A204.1 (cell line): ENCODE results near the gene CCDC78.

Experiments used
- FAIRE-seq: peaks from 2 replicates; lab custom pipeline; 2012; peaks lifted over from hg19 to GRCh38; lab: Jason Lieb, UNC

Gene CCDC78

DNA sequence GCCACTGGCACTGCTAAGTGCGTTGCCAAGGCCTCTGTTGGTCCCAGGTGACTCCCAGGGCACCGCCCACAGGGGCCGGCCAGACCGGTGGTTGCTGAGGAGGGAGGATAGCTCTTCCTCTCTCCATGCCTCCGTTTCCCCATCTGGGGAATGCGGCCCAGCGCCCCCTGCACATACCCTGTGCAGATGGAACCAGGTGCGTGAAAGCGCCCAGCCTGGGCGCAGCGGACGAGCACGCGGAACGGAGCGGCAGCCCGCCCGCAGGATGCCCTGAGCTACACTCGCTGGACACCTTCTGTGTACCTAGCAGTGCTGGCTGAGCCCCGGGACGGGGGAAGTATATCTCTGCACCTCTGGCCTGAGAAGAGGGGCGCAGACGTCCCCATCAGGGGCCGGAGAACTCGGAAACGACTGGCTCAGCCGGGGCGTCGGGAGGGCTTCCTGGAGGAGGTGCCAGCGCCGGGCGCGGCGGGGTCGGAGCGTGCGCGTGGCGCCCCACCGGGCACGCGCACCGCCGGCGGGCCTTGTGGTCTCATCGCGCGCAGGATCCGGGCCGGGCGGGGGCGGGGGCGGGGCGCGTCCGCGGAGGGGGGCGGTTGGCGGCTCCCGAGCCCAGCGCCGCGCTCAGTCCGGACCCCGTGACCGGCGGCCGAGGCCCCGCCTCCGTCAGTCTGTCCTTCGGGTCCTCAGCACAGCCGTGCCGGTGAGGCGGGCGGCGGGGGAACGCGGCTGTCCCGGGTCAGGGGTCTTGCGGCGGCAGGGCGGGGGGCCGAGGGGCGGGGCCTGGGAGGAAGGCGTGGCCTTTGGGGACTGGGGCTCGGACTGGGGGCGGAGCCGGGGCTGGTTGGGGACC, at the start of gene CCDC78, which contains the start of gene HAGHL:
TSS of gene CCDC78 (minus strand) at position 6 of the 853 bp plus-strand sequence. CDS start 76 bp downstream, outside the sequence.
TSS of gene HAGHL (plus strand) at position 669 of the 853 bp plus-strand sequence. CDS start 404 bp downstream, outside the sequence.
- no peak for FAIRE-seq

DNA sequence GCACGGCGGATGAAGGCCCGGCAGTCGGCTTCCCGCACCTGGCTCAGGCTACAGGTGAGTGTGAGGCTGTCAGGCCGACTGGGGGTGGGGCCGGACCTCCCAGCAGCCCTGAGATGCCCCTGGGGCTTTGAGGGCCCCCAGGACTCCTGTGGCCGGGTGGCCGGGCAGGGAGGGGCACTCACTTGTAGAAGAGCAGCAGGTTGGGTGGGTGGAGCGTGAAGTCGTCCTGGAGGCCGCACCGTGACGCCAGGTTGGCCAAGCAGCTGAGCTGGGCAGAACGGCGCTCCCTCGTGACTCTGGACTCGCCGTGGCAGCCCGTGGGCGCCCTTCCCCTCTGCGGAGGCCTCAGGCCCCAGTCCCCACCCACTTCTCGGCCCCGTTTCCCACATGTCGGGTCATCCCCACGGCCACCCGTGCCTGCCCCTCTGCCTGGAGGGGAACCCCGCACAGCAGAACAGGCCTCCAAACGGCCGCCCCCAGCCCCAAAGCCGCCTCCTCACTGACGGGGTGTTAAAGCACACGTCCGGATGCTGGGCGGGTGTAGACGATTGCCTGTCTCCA, 49.1 kb upstream of the CCDC78 start:
- FAIRE-seq, result no peak

DNA sequence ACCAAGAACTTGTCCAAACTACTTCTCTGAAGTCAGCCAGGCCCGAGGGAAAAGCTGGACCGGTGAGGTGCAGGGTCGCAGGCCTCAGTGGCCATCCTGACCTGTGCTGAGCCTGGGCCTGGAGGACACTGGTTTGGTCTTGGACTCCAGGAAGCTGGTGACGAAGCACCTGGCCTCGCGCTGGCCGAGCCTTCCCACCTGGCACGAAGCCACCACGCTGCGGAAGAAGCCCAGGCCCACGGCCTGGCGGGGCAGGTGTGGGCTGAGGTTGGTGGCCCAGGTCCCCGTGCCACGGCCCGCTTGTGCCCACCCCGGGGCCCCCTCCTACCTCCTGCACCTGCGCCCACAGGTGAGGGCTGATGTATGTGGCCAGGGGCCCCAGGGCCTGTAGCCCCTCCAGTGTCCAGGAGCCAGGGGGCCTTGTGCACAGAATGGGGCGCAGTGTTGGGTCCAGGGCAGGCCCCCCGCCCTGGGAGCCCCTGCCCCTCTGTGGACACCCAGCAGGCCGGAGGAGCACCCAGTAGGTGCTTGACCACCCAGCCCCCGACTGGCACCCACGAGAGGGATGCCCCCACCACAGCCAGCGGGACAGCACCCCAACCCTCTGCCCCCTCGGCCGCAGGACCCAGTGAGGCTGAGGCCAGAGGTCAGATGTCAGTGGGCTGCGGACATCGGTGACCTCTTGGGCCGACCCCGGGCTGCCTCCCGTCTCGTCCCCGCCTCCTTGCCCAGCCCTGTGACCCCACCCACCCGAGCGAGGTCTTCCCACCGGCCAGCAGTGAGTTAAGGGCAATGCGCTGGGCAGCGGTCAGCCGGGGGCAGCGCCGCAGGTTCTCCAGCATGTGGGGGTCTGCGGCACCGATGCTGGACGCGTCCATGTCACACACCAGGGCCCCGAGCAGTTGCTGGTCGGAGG, 48.1 kb upstream of the CCDC78 start:
- no peak for FAIRE-seq

DNA sequence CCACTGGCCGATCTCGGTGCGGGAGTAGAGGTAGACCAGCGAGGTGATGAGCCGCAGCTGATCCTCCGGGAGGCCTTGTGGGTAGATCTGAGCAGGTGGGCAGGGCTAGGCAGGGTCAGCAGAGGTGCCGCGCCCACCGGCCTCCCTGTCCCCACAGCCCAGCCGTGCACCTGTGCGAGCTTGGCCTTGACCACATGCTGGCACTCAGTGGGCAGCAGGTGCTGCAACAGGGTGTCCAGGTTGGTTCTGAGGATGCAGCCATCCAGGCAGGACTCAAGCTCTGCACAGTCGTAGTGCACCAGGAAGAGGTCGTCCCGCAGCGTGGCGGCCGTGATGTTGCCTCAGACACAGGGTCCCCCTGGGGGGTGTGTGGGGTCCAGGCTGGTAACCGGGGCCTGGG, 46.7 kb upstream of the CCDC78 start:
- FAIRE-seq, result no peak

DNA sequence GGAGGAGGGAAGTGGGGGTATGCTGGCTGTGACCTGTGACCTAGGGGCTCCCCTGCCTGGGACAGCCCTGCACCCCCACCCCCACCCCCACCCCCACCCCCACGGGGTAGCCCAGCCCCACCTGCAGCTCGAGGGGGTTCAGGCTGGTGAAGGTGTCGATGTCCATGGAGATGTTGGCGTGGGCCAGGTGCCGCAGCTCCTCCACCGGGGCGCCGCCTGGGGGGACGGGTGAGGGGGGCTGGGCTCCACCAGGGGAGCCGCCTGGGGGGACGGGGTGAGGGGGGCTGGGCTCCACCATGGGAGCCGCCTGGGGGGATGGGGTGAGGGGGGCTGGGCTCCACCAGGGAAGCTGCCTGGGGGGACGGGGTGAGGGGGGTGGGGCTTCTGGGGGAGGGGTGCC, 44.2 kb upstream of the CCDC78 start:
- FAIRE-seq, result no peak

DNA sequence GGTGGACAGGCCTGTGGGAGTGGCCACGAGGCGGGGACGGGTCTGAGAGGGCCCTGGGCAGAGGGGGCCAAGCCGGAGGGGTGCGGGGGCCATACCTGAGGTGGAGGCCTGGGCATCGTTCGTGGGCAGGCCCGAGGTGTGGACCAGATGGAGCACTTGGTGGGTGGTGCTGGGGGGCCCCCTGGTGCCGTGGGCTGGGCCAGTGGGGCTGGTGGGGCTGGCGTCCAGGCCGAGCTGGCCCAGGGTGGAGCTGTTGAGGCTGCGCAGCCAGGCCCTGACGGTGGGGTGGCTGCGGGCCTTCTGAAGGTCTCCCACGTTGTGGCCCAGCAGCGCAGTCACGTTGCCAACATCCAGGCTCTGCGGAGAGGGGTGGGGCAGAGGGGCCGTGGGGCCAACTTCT, 43.7 kb upstream of the CCDC78 start:
- no peak for FAIRE-seq

DNA sequence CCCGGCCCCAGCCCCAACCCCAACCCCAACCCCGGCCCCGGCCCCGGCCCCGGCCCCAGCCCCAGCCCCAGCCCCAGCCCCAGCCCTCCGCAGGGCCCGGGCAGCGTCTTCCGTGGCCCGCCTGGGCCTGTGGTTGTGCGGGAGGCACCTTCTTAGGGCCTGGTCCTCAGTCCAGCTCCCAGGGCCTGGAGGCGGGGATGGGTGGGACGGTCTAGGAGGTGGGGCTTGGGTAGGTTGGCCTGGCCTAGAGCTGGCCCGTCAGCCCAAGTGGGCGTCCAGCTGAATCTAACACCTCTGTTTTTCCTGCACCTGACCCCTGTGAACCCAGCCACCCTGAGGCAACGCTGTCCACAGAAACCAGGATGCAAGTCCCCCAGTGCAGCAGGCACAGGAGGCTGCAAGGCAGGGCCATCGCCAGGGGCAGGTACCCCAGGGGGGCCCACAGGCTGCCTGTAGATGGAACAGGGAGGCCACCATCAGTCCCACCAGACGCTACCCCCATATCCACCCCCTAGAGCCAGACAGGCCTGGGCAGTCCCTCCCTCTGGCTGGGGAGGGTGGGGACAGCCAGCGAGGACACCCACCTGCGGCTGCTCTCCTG, 43.0 kb upstream of the CCDC78 start:
- no peak for FAIRE-seq

DNA sequence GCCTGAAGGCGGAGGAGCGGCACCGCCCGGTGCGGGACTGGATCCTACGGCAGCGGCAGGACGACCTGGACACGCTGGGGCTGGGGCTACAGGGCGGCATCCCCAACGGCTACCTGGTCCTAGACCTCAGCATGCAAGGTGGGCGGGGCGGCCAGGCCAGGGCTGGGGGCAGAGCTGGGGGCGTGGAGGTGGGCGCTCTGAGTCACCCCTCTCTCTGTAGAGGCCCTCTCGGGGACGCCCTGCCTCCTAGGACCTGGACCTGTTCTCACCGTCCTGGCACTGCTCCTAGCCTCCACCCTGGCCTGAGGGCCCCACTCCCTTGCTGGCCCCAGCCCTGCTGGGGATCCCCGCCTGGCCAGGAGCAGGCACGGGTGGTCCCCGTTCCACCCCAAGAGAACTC, 42.2 kb upstream of the CCDC78 start:
- FAIRE-seq, result no peak

DNA sequence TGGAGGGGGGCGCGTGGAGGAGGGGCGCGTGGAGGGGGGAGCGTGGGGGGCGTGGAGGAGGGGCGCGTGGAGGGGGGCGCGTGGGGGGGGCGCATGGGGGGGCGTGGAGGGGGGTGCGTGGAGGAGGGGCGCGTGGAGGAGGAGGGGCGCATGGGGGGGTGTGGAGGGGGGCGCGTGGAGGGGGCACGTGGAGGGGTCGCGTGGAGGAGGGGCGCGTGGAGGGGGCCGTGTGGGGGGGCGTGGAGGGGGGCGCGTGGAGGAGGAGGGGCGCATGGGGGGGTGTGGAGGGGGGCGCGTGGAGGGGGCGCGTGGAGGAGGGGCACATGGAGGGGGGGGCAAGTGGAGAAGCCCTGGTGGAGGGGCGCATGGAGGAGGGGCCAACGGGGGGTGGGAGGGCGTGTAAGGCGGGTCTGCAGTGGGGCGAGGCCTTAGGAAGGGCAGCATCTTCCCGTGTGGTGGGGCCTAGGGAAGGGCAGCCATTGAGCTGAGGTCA, 41.5 kb upstream of the CCDC78 start:
- FAIRE-seq, result no peak

DNA sequence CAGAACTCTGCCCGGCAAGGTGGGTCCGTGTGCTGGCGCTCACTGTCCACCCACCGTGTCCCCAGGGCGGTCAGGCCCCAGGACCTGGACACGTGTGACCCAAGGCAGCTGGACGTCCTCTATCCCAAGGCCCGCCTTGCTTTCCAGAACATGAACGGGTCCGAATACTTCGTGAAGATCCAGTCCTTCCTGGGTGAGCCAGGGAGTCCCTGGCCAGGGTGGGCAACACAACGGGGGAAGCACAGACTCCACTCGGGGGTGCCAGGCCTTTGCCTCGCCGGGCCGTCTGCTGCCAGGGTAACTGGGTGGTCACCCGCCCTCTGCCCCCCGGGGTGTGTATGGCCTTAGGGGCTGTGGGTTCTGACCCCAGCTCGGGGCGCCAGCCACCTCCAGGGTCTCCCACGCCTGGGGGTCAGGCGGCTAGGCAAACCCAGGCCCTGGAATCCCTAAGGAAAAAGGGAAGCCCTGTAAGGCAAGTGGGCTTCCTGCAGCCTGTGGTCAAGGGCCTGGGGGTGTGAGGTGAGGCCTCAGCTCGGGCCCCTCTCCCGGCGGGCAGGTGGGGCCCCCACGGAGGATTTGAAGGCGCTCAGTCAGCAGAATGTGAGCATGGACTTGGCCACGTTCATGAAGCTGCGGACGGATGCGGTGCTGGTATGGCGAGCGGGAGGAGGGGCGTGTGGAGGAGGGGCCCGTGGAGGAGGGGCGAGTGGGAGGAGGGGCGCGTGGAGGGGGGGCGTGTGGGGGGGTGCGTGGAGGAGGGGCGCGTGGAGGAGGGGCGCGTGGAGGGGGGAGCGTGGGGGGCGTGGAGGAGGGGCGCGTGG, 40.8 kb upstream of the CCDC78 start:
- no peak for FAIRE-seq

DNA sequence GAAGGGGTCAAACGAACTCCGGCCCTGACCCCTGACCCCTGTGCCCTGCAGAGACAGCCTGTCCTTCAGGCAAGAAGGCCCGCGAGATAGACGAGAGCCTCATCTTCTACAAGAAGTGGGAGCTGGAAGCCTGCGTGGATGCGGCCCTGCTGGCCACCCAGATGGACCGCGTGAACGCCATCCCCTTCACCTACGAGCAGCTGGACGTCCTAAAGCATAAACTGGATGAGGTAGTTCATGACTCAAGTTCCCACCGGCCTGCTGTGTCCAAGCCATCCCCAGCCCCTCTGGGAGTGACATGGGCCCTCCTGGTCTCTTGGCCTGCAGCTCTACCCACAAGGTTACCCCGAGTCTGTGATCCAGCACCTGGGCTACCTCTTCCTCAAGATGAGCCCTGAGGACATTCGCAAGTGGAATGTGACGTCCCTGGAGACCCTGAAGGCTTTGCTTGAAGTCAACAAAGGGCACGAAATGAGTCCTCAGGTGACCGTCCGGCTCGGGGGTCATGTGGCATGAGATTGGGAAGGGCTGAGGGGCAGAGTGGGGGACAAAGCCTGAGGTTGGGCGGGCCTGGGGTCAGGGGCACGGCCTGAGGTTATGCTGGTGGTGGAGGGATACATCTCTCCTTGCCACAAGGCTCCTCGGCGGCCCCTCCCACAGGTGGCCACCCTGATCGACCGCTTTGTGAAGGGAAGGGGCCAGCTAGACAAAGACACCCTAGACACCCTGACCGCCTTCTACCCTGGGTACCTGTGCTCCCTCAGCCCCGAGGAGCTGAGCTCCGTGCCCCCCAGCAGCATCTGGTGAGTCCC, 40.0 kb upstream of the CCDC78 start:
- no peak for FAIRE-seq

DNA sequence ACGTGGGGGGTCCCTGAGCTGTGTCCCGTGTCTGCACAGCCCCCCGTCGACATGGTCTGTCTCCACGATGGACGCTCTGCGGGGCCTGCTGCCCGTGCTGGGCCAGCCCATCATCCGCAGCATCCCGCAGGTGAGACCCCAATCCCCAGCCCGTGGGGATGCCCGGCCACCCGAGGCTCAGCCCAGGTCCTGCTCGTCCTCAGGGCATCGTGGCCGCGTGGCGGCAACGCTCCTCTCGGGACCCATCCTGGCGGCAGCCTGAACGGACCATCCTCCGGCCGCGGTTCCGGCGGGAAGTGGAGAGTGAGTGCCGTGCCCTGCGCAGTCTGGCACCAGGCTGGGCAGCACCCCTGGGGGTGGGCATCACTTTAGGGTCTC, 39.2 kb upstream of the CCDC78 start:
- FAIRE-seq, result no peak

DNA sequence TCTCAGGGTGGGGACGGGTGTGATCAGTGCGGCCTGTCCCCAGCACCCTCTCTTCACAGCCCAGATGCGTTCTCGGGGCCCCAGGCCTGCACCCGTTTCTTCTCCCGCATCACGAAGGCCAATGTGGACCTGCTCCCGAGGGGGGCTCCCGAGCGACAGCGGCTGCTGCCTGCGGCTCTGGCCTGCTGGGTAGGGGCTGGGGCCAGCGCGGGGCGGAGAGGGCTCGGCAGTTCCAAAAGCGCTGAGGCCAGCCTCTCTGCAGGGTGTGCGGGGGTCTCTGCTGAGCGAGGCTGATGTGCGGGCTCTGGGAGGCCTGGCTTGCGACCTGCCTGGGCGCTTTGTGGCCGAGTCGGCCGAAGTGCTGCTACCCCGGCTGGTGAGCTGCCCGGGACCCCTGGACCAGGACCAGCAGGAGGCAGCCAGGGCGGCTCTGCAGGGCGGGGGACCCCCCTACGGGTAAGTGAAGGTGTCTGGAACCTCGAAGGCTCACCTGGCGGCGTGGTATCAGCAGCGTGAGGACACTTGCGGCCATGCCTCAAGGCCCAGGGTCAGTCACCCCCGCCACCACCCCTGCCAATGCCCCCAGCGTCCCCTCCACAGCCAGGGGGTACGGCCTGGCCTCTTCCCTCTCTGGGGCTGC, 38.7 kb upstream of the CCDC78 start:
- no peak for FAIRE-seq

DNA sequence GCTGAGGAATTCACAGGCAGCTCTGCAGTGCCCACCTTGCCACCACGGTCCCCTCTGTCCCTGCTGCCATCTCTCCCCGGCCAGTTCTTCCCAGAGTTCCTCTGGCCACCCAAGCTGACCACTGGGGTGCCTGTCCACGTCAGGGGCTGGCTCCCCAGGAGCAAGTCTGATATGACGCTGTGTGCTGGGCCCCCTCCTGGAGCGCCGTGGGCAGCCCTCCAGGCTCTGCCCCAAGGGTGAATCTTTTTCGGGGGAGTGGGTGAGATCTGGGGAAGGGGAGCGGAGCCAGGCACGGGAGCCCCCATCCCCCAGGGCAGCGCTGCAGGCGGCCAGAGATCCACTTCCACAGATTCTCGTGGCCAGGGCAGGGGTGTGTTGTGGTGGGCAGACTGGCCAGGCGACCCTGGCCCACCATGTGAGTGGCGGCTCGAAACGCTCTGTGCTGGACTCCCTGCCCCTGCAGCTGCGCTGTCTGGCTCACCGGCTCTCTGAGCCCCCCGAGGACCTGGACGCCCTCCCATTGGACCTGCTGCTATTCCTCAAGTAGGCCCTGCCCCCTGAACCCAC, 38.0 kb upstream of the CCDC78 start:
- FAIRE-seq, result no peak

DNA sequence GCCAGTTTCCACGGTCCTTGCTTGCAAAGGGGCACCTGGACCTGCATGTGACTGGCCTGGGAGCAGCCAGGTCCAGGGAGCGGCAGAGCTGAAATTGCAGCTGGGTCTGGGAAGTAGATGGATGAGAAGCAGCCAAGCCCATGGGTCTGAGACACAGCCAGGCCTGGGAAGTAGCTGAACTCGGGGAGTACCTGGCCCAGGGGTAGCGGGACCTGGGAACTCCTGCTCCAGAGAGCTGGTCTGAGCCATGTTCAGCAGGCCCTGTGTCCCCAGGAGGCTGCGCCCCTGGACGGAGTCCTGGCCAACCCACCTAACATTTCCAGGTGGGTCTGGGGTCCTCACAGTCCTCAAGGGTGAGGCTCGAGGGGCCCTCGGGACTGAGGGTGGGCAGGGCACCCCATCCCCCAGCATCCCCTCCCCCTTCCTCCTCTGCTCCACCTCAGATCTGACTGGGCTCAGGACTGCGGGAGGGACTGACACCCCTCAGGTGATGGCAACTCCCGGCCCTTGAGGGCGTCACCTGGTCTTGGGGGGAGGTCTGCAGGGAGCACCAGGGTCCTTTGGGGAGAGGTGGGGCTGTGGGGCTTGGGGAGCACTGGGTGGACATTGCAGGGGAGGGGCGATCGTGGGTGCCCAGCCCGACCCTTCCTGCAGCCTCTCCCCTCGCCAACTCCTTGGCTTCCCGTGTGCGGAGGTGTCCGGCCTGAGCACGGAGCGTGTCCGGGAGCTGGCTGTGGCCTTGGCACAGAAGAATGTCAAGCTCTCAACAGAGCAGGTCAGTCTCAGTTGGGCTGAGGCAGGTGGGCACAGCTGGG, 37.3 kb upstream of the CCDC78 start:
- FAIRE-seq, result no peak

DNA sequence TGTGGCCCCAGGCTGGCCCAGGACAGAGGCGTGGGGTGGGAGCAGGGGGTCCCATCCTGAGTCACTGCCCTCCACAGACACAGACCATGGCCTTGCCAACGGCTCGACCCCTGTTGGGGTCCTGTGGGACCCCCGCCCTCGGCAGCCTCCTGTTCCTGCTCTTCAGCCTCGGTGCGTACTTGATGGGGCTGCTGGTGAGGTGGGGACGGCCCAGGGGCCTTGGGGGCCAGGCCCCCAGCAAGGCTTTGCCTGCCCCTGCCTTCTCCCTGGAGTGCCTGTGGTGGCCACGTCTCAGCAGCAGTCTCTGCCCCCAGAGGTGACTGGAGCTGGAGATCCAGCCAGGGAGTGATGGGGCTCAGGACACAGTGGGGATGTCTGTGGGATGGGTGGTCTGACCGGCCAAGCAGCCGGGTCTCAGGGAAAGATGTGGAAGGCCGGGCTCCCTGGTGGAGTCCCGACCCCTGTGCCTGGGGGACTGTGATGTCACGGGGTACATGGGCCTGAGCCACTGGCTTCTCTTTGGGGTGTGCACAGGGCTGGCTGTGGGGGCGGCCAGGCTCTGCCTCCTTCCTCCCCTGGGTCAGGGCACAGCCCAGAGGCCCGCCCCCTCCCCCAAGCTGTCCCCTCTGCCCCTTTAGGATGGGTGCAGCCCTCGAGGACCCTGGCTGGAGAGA, 36.5 kb upstream of the CCDC78 start:
- FAIRE-seq, result no peak

DNA sequence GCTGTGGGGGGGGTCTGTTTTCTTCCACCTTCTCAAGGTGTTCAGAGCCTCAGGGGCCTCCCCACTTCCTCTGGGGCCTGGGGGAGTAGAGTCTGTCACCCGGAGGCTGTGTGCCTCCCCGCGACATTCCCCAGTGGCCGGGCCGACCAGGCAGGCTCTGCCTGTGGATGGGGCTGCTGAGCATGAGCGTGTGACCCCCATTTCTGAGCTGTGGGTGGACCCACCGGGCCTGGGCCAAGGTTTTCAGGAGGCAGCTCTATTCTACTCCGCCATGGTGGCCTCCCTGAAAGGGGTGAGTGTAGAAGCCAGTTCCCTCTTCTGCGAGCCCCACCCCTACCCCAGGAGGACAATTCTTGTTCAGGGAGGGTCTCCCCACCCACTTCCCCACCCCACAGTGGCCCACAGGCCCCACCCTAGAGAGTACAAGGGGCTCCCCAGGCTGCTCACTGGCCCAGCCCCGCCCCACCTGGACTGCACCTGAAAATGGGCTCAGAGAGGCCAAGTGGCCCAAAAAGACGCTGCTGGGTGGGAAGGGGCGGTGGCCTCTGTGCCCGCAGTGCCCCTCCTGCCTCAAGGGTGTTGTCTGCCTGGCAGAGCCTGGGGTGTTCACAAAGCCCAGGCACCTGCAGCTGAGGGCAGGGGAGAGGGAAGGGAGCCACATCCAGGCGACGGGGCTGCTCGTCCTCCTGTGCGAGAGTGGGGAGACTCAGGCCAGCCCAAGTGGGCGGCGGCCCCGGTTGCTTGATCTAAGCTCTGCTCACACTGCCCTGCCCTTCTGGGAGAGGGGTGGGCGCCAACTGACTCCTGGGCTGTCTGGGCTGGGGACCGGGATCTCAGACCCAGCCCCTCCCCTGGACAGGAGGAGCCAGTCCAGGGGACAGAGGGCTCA, 35.6 kb upstream of the CCDC78 start:
- FAIRE-seq, result no peak
